Tibial artery (tissue), 4 donors: ENCODE results near the gene ATP9B.

Experiments
- DNase-seq, 2 donors: peaks; one replicate each; pipeline ENCODE4 v3.0.0-alpha.2; 2019
- H3K27ac ChIP-seq, 2 donors: fragments of 200-600 bp; sonication (generic) in 1 of 2; 1 replicate in 1 of 2; 2 replicates in 1 of 2; pipeline ENCODE4 v1.5.1; 2018 to 2019; ENCODE audit warnings: mild to moderate bottlenecking in 1 of 2
- H3K27me3 ChIP-seq, 2 donors: fragments of 200-600 bp; sonication (generic) in 1 of 2; one replicate each; pipeline versions ENCODE4 v1.5.1 to v1.6.0; 2016 to 2019
- H3K36me3 ChIP-seq, 3 donors: fragments of 200-600 bp; sonication (generic) in 2 of 3; one replicate each; pipeline ENCODE4 v1.5.1; 2016 to 2019; ENCODE audit warnings: mild to moderate bottlenecking in 2 of 3
- H3K4me1 ChIP-seq, 4 donors: fragments of 200-600 bp; sonication (generic) in 2 of 4; 1 replicate in 3 of 4; 2 replicates in 1 of 4; pipeline ENCODE4 v1.5.1; 2016 to 2019
- H3K4me3 ChIP-seq, 2 donors: fragments of 200-600 bp; sonication (generic) in 1 of 2; 1 replicate in 1 of 2; 2 replicates in 1 of 2; pipeline ENCODE4 v1.5.1; 2018 to 2019; ENCODE audit warnings: mild to moderate bottlenecking in 2 of 2
- H3K9me3 ChIP-seq, 3 donors: fragments of 200-600 bp; sonication (generic) in 1 of 3; one replicate each; pipeline ENCODE4 v1.5.1; 2016 to 2019
- CTCF ChIP-seq, 2 experiments: fragments of 200-600 bp in 1 of 2; fragments of 450-650 bp in 1 of 2; IDR thresholded peaks; one replicate each; pipeline ENCODE4 v1.5.1; 2017 to 2019; ENCODE audit warnings: antibody characterized with exemption in 2 of 2, mild to moderate bottlenecking in 1 of 2, moderate library complexity in 1 of 2
- intact Hi-C: fragments of 100-400 bp; cut with DNase I; formaldehyde crosslinking; loops from one replicate; pipeline ENCODE4 v1.15.0; 2023; ENCODE audit warnings: low total_unique reads

Gene ATP9B

DNA sequence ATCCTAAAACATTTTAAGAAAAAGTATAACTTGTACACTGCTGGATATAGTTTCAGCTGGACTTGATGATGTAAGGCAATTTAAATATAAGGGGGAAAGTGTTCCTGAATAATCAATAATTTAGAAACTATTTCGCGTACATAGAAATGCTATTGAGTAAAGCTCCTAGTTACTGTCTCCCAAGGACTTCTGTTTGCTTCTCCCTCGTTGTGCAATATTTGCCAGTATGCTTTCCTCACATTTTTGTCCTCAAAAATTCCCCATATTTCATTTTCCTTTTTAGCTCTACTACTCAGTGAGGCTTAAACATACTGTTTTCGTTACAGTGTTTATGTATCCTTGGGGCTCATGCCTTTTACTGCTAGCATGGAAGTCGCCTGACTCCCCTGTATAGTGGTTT is 36.9 kb downstream of the ATP9B start:
- intact Hi-C loops = no loop called here

DNA sequence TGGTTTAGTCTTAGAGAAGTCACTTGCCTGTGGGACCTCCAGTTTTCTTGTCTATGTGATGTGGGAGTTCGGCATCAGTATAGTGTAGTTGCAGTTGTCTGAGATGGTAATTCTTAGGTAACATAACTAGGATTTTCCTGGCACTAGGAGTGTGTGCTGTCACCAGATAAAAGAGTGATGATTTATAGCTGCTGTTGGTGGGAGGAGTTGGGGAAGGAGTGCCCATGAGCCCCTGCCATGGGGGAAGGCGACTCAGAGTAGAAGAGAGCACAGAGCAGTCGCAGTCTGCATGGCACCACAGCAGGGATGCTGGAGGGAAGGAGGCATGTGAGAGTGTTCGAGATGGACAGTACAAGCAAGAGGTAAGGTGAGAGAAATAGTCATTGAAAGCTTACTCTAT is 38.7 kb downstream of the ATP9B start:
- H3K4me3 ChIP-seq = no peak overlapping the region
- intact Hi-C loops = no loop called here
- no peaks in the 10 kb centered on the region for H3K36me3 ChIP-seq
- no peak overlapping the region for H3K27ac ChIP-seq
- no peaks in the 10 kb centered on the region for H3K4me1 ChIP-seq
- H3K27me3 ChIP-seq = no peaks in the 10 kb centered on the region
- no peak for TF ChIP-seq CTCF (IDR thresholded peaks at IDR 0.05)
- no peak for DNase-seq
- H3K9me3 ChIP-seq = no peaks in the 10 kb centered on the region

More for the DNA sequence above, 36.9 kb downstream of the ATP9B start:
- Histone ChIP-seq H3K9me3 (no peaks in the 10 kb centered on the region), H3K36me3 (no peaks in the 10 kb centered on the region), H3K27ac (no peak overlapping the region), H3K4me3 (no peak overlapping the region), H3K4me1 (no peaks in the 10 kb centered on the region), H3K27me3 (no peaks in the 10 kb centered on the region)
- DNase-seq = no peak
- TF ChIP-seq CTCF (IDR thresholded peaks at IDR 0.05) = no peak

DNA sequence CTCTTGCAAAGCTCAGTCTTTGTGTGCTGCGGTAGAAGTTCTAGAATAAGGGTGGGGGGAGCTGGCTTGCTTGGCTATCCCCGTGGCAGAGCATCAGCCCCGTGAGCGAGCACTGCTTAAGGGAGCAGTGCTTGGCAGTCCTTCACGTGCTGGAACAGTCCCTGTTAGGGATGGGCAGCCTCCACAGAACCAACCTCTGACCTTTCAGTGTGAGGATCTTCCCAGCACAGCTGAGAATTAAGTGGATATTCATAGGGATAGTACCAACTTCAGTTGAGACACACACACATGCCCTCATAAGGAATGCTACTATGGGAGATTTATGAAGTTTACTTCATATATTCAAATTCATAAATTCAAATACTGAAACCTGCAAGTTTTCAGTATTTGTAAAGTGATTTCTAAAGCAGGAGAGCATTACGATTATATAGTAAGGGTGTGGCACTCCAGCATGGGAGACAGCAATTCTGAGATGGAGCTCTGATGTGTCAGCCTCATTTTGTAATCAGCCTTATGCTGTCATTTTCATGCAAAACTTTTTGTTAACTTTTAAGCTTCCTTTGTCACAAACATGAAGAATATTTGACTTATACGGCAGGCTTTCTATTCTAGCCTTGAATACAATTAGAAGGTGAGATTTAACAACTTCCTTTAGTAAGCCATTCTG is 39.5 kb downstream of the ATP9B start:
- H3K9me3 ChIP-seq = no peaks in the 10 kb centered on the region
- intact Hi-C loops = no loop called here
- H3K4me1 ChIP-seq = no peaks in the 10 kb centered on the region
- no peaks in the 10 kb centered on the region for H3K27me3 ChIP-seq
- DNase-seq = no peak
- H3K36me3 ChIP-seq = peaks cover 4 to 5% (median 5%) of the 10 kb centered on the region in 3 donors
- no peak for TF ChIP-seq CTCF (IDR thresholded peaks at IDR 0.05)
- H3K27ac ChIP-seq = no peak overlapping the region
- H3K4me3 ChIP-seq = no peak overlapping the region

DNA sequence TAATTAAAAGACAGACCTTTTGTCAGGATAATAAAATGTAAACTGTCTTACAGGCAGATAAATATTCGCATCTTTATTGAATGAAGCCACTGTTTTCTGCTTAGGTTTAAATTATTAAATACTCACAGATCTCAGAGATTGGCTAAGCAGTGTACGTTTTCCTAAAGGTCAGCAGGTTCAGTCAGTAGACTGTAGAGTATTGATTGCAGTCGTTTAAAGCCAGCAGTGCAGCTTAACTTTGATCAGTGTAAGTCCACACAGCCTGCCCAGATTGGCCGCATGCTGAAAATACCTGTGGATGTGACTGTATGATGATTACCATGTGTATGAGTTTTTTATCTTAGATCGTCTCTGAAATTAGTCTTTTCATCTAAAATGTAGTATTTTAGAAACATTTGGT is 42.3 kb downstream of the ATP9B start:
- Histone ChIP-seq H3K27me3 (no peaks in the 10 kb centered on the region), H3K27ac (no peak overlapping the region), H3K36me3 (peaks cover 15 to 16% (median 15%) of the 10 kb centered on the region in 3 donors), H3K4me1 (no peaks in the 10 kb centered on the region), H3K4me3 (no peak overlapping the region), H3K9me3 (no peaks in the 10 kb centered on the region)
- intact Hi-C loops = no loop called here
- no peak for DNase-seq
- no peak for TF ChIP-seq CTCF (IDR thresholded peaks at IDR 0.05)

GRCh38 chr18:79117385-79117784 is 48.2 kb downstream of the ATP9B start:
- no peak for TF ChIP-seq CTCF (IDR thresholded peaks at IDR 0.05)
- Histone ChIP-seq H3K27me3 (no peaks in the 10 kb centered on the region), H3K27ac (no peak overlapping the region), H3K4me1 (no peaks in the 10 kb centered on the region), H3K36me3 (peaks cover 15 to 16% (median 15%) of the 10 kb centered on the region in 3 donors), H3K4me3 (no peak overlapping the region), H3K9me3 (no peaks in the 10 kb centered on the region)
- intact Hi-C loops = no loop called here
- no peak for DNase-seq

GRCh38 chr18:79117788-79118187 is 48.6 kb downstream of the ATP9B start:
- Histone ChIP-seq H3K4me3 (no peak overlapping the region), H3K36me3 (peaks cover 15 to 17% (median 16%) of the 10 kb centered on the region in 3 donors), H3K27me3 (no peaks in the 10 kb centered on the region), H3K27ac (no peak overlapping the region), H3K9me3 (no peaks in the 10 kb centered on the region), H3K4me1 (no peaks in the 10 kb centered on the region)
- intact Hi-C loops = no loop called here
- no peak for DNase-seq
- no peak for TF ChIP-seq CTCF (IDR thresholded peaks at IDR 0.05)
